Mucosa of descending colon (tissue), 3 donors: Measurements from ENCODE around the gene C18orf63. TPM values are rescaled to one million over a fixed set of nuclear protein-coding genes. Genes with fewer than 3 reads are reported as not detected.

Source experiments
- ATAC-seq: fragments of 200-7000 bp; cut with Tn5 transposase; one replicate; pipeline ENCODE4 v1.9.1; 2020; ENCODE audit warnings: mild to moderate bottlenecking, moderate library complexity
- DNase-seq, 3 donors: peaks; one replicate each; pipeline ENCODE4 v3.0.0-alpha.2; 2020
- H3K36me3 ChIP-seq: fragments of 200-600 bp; one replicate; pipeline ENCODE4 v1.8.0; 2021; ENCODE audit warnings: low read depth, mild to moderate bottlenecking
- H3K4me1 ChIP-seq: fragments of 200-600 bp; one replicate; pipeline ENCODE4 v1.8.0; 2021; ENCODE audit warnings: low read depth, mild to moderate bottlenecking
- H3K4me3 ChIP-seq: fragments of 200-600 bp; one replicate; pipeline ENCODE4 v1.8.0; 2021; ENCODE audit warnings: mild to moderate bottlenecking
- H3K9me3 ChIP-seq: fragments of 200-600 bp; one replicate; pipeline ENCODE4 v1.8.0; 2021; ENCODE audit warnings: mild to moderate bottlenecking
- intact Hi-C, 2 donors: fragments of 100-400 bp; cut with DNase I in 1 of 2; cut with micrococcal nuclease in 1 of 2; formaldehyde crosslinking; loops; one replicate each; pipeline versions ENCODE4 v1.11.0 to v1.11.1; 2022; cut with DNase I, micrococcal nuclease
- total RNA-seq, 3 donors: library from RNA; stranded (reverse); fragmentation: NEBNext Ultra II Directional in 2 of 3; extraction: Animal tissue kit (Norgen Biotek cat#: 25700) in 2 of 3; gene quantifications; one replicate each; pipeline versions ENCODE4 v1.2.1 to v1.2.4, GENCODE V29; 2021 to 2023
- TF ChIP-seq, protein P1 (sequence below): fragments of 200-600 bp; IDR thresholded peaks from one replicate; pipeline ENCODE4 v1.8.0; 2022; ENCODE audit warnings: antibody characterized with exemption, mild to moderate bottlenecking
- donor health status: DM: no; HTN: no; CAD: no; lungs with moderate emphysema.
- donor health status: DM: no; HTN: no; CAD: no.
- donor health status: DM: no; HTN: yes; CAD: no.

C18orf63 gene
- total RNA-seq, 3 donors from 2014 or later, result not detected

- intact Hi-C loops, result no loop called here
- ATAC-seq (no peak), DNase-seq (no peak)
- TF ChIP-seq, protein P1, sequence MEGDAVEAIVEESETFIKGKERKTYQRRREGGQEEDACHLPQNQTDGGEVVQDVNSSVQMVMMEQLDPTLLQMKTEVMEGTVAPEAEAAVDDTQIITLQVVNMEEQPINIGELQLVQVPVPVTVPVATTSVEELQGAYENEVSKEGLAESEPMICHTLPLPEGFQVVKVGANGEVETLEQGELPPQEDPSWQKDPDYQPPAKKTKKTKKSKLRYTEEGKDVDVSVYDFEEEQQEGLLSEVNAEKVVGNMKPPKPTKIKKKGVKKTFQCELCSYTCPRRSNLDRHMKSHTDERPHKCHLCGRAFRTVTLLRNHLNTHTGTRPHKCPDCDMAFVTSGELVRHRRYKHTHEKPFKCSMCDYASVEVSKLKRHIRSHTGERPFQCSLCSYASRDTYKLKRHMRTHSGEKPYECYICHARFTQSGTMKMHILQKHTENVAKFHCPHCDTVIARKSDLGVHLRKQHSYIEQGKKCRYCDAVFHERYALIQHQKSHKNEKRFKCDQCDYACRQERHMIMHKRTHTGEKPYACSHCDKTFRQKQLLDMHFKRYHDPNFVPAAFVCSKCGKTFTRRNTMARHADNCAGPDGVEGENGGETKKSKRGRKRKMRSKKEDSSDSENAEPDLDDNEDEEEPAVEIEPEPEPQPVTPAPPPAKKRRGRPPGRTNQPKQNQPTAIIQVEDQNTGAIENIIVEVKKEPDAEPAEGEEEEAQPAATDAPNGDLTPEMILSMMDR, result no peak
- H3K4me3 ChIP-seq, result no peak overlapping the region
- no peaks in the 10 kb centered on the region for H3K4me1 ChIP-seq
- no peaks in the 10 kb centered on the region for H3K9me3 ChIP-seq
- H3K36me3 ChIP-seq, result no peaks in the 10 kb centered on the region
Observed at GRCh38 chr18:74303306-74303705, 12.3 kb upstream of the C18orf63 start.

- H3K4me1 ChIP-seq, result no peaks in the 10 kb centered on the region
- ATAC-seq, result no peak
- intact Hi-C loops, result no loop called here
- no peak overlapping the region for H3K4me3 ChIP-seq
- no peaks in the 10 kb centered on the region for H3K36me3 ChIP-seq
- TF ChIP-seq, protein P1, result no peak
- no peak for DNase-seq
- H3K9me3 ChIP-seq, result no peaks in the 10 kb centered on the region
Observed at GRCh38 chr18:74303936-74304335, 11.7 kb upstream of the C18orf63 start.

GRCh38 chr18:74310411-74310810 lies 5.2 kb upstream of the C18orf63 start:
- intact Hi-C loops, result no loop called here
- TF ChIP-seq, protein P1, result no peak
- Histone ChIP-seq H3K9me3 (no peaks in the 10 kb centered on the region), H3K36me3 (no peaks in the 10 kb centered on the region), H3K4me3 (no peak overlapping the region), H3K4me1 (no peaks in the 10 kb centered on the region)
- ATAC-seq (peak; percentile 96), DNase-seq (peak in 1 of 3 donors; percentile 46)

GRCh38 chr18:74311000-74311399 lies 4.6 kb upstream of the C18orf63 start:
- no peak overlapping the region for H3K4me3 ChIP-seq
- intact Hi-C loops, result no loop called here
- H3K36me3 ChIP-seq, result no peaks in the 10 kb centered on the region
- TF ChIP-seq, protein P1, result no peak
- DNase-seq, result no peak
- no peak for ATAC-seq
- no peaks in the 10 kb centered on the region for H3K4me1 ChIP-seq
- H3K9me3 ChIP-seq, result no peaks in the 10 kb centered on the region

GRCh38 chr18:74314759-74315463 lies 728 bp upstream of the C18orf63 start:
- ATAC-seq, result no peak
- H3K4me3 ChIP-seq, result no peak overlapping the region
- H3K9me3 ChIP-seq, result no peaks in the 10 kb centered on the region
- intact Hi-C loops, result no loop called here
- DNase-seq, result no peak
- TF ChIP-seq, protein P1, result no peak
- no peaks in the 10 kb centered on the region for H3K36me3 ChIP-seq
- no peaks in the 10 kb centered on the region for H3K4me1 ChIP-seq
